HFF-Myc (cell line): ENCODE measurements around the gene KCNK13.
"Not testable (repeated sequence)": the region's sequence is repeated elsewhere in the genome, so short reads cannot be mapped to it uniquely, and the experiment has no call there.

Source experiments
- DNase-seq: peaks from one replicate; pipeline ENCODE4 v3.0.0-alpha.2; 2011; ENCODE audit warnings: low read depth; ENCODE audit errors: extremely low read depth
- H3K4me3 ChIP-seq: replicated peaks from 2 replicates; pipeline ENCODE4 v1.5.1; 2011; ENCODE audit warnings: low read depth, mild to moderate bottlenecking, control low read depth, low read length
- TF ChIP-seq, protein P1 (sequence below): IDR thresholded peaks from 2 replicates; pipeline ENCODE4 v1.5.1; 2012; ENCODE audit warnings: mild to moderate bottlenecking, low read depth, low read length, control low read depth; ENCODE audit errors: missing control alignments

KCNK13 gene

DNA sequence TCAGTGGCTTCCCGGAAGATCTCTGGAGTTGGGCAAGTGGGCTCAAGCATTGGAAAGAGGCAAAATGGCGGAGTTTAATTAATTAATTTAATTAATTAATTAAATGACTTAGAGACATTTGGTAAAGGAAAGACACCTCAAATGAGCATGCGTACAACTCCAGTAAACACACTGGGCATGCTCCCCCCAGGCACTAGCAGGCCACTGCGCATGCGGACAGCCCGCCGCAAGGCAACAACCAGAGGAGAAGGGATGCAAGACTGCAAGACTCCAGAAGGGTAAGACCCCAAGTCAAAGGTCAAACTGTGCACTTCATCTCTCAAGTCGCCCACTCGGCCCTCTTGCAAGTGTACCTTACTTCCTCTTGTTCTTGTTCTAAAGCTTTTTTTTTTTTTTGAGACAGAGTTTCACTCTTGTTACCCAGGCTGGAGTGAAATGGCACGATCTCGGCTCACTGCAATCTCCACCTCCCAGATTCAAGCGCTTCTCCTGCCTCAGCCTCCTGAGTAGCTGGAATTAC is 136.8 kb downstream of the KCNK13 start:
- no peak overlapping the region for H3K4me3 ChIP-seq
- DNase-seq, result no peak
- TF ChIP-seq, protein P1, sequence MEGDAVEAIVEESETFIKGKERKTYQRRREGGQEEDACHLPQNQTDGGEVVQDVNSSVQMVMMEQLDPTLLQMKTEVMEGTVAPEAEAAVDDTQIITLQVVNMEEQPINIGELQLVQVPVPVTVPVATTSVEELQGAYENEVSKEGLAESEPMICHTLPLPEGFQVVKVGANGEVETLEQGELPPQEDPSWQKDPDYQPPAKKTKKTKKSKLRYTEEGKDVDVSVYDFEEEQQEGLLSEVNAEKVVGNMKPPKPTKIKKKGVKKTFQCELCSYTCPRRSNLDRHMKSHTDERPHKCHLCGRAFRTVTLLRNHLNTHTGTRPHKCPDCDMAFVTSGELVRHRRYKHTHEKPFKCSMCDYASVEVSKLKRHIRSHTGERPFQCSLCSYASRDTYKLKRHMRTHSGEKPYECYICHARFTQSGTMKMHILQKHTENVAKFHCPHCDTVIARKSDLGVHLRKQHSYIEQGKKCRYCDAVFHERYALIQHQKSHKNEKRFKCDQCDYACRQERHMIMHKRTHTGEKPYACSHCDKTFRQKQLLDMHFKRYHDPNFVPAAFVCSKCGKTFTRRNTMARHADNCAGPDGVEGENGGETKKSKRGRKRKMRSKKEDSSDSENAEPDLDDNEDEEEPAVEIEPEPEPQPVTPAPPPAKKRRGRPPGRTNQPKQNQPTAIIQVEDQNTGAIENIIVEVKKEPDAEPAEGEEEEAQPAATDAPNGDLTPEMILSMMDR, result no peak

DNA sequence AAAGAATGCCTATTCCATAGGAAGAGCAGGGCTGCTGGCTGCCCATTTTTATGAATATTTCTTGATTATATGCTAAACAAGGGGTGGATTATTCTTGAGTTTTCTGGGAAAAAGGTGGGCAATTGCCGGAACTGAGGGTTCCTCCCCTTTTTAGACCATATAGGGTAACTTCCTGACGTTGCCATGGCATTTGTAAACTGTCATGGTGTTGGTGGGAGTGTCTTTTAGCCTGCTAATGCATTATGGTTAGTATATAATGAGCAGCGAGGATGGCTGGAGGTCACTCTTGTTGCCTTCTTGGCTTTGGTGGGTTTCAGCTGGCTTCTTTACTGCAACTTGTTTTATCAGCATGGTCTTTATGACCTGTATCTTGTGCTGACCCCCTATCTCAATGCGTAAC is 138.8 kb downstream of the KCNK13 start:
- not testable (repeated sequence) for DNase-seq, H3K4me3 ChIP-seq

DNA sequence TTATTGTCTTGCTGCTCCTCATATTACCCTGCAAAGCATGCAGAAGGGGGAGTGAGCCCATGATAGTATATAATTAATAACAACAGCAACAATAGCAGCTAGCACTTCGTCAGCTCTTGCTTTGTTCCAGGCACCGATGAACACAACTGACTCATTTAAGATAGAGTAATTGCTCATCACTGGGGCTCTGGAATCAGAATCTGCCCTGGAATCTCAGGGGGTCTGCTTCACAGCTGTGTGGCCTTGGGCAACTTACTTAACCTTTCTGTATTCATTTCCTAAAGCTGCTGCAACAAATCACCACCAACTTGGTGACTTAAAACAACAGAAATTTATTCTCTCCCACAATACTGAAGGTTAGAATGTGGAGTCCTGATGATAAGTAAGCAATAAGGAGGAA is 139.6 kb downstream of the KCNK13 start:
- no peak overlapping the region for H3K4me3 ChIP-seq
- TF ChIP-seq, protein P1, result no peak
- DNase-seq, result no peak

DNA sequence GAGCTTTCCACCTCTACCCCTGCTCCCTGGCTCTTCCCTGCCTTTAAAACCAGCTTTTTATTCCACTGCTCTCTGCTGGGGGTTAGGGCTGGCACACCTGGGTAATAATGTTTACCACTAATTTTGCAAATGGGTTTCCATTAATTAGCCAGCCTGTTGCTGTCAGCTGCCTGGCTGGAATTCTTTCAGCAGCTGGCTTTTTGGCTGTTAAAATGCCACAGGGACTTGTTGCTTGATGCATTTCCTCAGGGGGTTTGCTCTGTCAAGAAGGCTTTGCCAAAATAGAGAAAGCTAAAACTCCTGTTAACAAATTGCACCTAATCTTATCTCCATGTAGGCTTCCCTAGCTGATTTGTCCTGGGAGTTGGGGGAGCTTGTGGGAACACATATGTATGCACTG is 142.7 kb downstream of the KCNK13 start:
- TF ChIP-seq, protein P1, result no peak
- DNase-seq, result no peak
- H3K4me3 ChIP-seq, result no peak overlapping the region

DNA sequence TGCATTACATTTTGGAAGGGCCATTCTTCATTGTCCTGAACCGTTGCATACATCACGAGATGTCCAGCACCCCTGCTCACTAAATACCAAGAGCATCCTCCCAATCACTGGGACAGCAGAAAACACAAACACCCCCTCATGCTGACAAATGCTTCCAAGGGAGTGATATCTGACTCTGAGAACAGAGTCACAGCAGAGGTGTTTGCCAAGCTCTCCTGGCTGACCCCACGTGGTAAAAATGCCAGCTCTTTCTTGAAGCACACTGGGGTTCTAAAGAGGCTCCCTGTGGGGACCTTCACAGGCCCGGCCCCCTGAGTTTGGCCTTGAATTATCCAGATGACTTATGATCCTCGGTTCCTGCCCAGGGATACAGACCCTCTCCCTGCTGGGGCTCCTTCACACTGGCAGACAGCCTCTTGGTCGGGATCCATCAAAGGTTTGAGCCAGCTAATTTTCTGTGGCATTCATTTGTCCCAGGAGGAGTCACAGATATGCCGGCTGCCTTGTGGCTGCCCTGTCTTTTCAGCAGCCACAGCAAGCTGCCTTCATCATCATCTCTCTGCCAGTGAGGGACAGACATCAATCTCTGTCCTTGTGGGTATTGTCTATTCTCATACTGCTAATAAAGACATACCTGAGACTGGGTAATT is 151.4 kb downstream of the KCNK13 start:
- no peak for DNase-seq
- TF ChIP-seq, protein P1, result no peak
- H3K4me3 ChIP-seq, result no peak overlapping the region

DNA sequence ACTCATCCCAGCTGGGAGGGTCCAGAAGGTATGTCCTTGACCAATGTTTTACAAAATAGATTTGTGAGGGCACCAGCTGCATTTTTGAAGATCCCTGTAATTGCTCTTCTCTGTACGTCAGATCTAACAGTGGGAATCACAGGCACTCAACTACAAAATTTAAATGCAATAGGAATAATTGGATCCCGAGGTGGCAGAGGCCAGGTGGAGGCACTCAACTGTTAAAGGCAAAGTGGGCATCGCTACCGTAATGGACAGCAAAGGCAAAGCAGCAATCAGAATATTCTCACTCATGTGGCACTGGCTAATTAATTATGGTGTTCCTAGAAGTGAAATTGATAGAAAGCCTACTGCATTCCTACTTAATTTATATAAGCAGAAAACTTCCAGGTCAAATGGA is 166.7 kb downstream of the KCNK13 start:
- no peak for DNase-seq
- no peak overlapping the region for H3K4me3 ChIP-seq
- TF ChIP-seq, protein P1, result no peak

DNA sequence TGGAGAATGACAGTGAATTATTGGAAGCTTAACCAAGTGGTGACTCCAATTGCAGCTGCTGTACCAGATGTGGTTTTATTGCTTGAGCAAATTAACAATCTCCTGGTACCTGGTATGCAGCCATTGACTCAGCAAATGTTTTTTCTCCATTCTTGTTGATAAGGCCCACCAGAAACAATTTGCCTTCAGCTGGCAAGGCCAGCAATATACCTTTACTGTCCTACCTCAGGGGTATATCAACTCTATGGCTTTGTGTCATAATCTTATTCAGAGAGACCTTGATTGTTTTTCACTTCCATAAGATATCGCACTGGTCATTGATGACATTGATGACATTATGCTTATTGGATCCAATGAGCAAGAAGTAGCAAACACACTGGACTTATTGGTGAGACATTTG is 168.1 kb downstream of the KCNK13 start:
- not testable (repeated sequence) for H3K4me3 ChIP-seq, DNase-seq
